T47D (cell line): ENCODE measurements around the gene CCDC136.

Experiments used
- DNase-seq, 2 experiments: peaks; one replicate each; pipeline versions ENCODE4 v3.0.0 to v3.0.0-alpha.2; 2011 to 2012; ENCODE audit warnings: low read depth in 1 of 2, low spot score in 1 of 2
- JUND ChIP-seq: IDR thresholded peaks from 2 replicates; pipeline ENCODE4 v1.6.1; 2012; ENCODE audit warnings: low read depth
- in situ Hi-C: cut with HindIII; loops from 2 replicates; pipeline ENCODE4 v1.10.0; 2016; ENCODE audit warnings: low sequenced_read_pairs, low pct_unique_long_range_greater_than_20kb

CCDC136 gene

GRCh38 chr7:128759242-128759641, 32.5 kb upstream of the CCDC136 start:
- in situ Hi-C loops, result no loop called here
- TF ChIP-seq JUND, result no peak
- no peak for DNase-seq

GRCh38 chr7:128763541-128763940, 28.2 kb upstream of the CCDC136 start:
- in situ Hi-C loops, result no loop called here
- no peak for TF ChIP-seq JUND
- DNase-seq, result no peak

- DNase-seq, result no peak
- in situ Hi-C loops, result no loop called here
- TF ChIP-seq JUND, result no peak
These were observed 24.2 kb upstream of the CCDC136 start for GRCh38 chr7:128767475-128768110.

- in situ Hi-C loops, result no loop called here
- no peak for TF ChIP-seq JUND
- no peak for DNase-seq
These were observed 21.5 kb upstream of the CCDC136 start for GRCh38 chr7:128770233-128770632.

GRCh38 chr7:128773604-128774003, 18.2 kb upstream of the CCDC136 start:
- no peak for DNase-seq
- TF ChIP-seq JUND, result no peak
- in situ Hi-C loops, result no loop called here

GRCh38 chr7:128774029-128774689, 17.6 kb upstream of the CCDC136 start:
- TF ChIP-seq JUND, result no peak
- in situ Hi-C loops, result no loop called here
- DNase-seq, result no peak

GRCh38 chr7:128774921-128775320, 16.8 kb upstream of the CCDC136 start:
- in situ Hi-C loops, result no loop called here
- no peak for TF ChIP-seq JUND
- no peak for DNase-seq

- in situ Hi-C loops, result no loop called here
- no peak for DNase-seq
- TF ChIP-seq JUND, result no peak
These were observed 15.9 kb upstream of the CCDC136 start, which contains the start of gene OPN1SW for GRCh38 chr7:128775744-128776474. OPN1SW (minus strand) TSS chr7:128775794; CDS start chr7:128775781, 13 bp downstream.

- no peak for TF ChIP-seq JUND
- DNase-seq, result no peak
- in situ Hi-C loops, result no loop called here
These were observed 14.3 kb upstream of the CCDC136 start for GRCh38 chr7:128777156-128778123.

- TF ChIP-seq JUND, result no peak
- in situ Hi-C loops, result no loop called here
- DNase-seq, result no peak
These were observed 12.8 kb upstream of the CCDC136 start for GRCh38 chr7:128778946-128779345.

- in situ Hi-C loops, result no loop called here
- no peak for TF ChIP-seq JUND
- no peak for DNase-seq
These were observed 10.6 kb upstream of the CCDC136 start for GRCh38 chr7:128781126-128781525.

- DNase-seq, result no peak
- in situ Hi-C loops, result no loop called here
- TF ChIP-seq JUND, result no peak
These were observed 9.9 kb upstream of the CCDC136 start for GRCh38 chr7:128781851-128782250.
